GM18907 (cell line): ENCODE data around the gene ZC3H8.

Source experiments
- ATAC-seq: cut with Tn5 transposase; IDR thresholded peaks from one replicate; pipeline ENCODE4 v1.9.1; 2021; ENCODE audit warnings: mild to moderate bottlenecking, moderate library complexity; ENCODE audit not compliant: unreplicated experiment

Gene ZC3H8

DNA sequence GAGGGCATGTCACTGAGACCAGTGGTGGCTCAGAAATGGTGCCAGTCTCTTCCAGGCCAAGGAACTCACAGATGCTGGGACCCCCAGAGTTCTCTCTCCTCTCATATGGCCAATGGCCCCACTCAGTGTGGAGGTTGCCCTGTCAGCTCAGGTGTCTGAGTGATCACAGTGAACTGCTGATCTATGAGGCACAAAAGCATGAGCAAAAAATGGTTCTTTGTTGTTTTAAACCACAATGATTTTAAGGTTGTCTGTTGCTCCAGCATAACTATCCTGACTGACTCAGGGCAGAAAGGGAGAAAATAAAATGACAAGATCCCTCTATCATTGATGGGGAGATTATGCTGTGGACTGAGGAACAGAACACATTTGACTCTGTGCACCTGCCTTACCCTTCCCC, 58.9 kb downstream of the ZC3H8 start:
- ATAC-seq: no peak

DNA sequence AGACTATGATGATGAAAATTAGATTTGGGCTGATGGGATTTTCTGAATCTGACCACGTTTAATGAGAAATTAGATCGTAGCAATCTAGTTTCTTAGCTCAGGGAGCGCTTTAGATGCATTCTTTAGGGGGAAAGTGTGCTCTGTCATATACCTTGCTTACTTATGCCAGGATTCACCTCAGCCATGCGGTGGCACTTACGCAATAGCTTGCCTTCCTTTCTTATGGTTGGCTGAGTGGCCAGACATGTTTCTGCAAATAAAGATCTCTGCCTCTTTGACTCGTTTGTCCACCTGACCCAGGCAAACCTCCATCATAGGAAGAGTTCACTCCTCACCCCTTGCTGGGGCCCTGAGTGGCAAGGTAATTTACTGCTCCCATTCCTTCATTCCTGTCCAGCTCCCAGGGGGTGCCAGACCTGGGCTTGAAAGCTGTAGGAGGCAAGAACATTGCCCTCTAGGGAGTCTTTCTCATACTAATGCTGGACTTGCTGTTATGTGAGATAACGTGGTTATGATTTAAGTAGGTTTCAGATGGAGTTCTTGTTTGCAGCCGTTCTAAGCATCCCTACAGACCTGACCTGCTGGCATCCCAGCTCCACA, 59.6 kb downstream of the ZC3H8 start:
- no peak for ATAC-seq

DNA sequence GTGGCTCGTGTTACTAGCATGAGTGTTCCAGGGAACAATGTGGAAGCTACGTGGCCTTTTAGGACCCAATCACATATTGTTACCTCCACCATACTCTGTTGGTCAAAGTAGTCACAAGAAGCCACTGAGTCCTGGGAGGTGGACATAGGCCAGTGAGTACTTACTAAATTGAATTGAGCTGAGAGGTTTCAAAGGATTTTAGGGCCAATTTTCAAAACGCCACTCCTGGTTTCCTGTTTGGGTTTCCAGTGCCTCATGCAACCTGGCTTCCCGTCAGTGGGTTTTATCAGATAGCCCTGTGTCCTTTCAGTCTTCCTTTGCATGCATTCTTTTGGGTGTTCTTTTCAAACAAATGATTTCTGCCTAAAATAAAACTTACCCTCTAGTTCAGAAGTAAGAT, 60.4 kb downstream of the ZC3H8 start:
- no peak for ATAC-seq

DNA sequence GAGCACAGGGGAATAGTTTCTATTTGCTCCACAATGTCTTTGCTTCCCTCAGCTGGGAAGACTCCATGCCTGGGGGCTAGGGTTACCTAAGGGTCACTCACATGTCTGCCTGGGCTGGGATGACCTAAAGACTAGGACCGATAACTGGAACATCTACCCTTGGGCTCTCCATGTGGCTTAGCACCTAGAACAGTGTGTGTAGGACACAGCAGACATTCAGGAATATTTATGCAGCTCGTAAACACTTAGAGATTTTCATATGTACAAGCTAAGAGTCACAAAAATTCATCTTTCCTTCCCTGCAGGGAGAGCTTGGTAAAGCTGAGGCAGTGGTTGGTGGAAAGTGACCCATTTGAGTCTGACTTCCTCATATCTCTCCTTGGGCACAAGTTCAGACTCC, 60.8 kb downstream of the ZC3H8 start:
- ATAC-seq: no peak

DNA sequence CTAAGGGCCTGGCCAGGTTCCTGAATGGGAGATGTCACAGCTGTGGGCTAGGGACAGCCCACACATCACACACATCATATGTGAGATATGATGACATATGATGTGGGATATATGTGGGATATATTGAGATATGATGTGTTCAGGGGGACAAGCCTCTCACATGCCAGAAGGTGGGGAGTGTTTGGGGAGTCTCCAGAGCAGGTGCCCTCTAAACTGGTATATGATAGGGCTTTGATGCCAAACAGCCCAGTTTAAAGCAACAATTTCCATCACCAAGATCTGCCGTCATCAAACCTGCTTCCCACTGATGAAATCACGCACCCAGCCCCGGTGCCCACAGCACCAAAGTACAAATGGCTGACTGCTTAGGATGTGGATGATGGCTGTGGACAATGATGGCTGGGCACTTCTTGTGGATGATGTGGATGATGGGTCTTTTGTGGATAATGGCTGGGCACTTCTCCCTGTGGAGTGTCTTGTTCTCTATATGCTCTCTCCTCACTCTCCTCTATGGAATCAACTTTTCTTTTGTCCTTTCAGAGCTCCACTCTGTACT, 65.8 kb downstream of the ZC3H8 start:
- ATAC-seq: no peak

DNA sequence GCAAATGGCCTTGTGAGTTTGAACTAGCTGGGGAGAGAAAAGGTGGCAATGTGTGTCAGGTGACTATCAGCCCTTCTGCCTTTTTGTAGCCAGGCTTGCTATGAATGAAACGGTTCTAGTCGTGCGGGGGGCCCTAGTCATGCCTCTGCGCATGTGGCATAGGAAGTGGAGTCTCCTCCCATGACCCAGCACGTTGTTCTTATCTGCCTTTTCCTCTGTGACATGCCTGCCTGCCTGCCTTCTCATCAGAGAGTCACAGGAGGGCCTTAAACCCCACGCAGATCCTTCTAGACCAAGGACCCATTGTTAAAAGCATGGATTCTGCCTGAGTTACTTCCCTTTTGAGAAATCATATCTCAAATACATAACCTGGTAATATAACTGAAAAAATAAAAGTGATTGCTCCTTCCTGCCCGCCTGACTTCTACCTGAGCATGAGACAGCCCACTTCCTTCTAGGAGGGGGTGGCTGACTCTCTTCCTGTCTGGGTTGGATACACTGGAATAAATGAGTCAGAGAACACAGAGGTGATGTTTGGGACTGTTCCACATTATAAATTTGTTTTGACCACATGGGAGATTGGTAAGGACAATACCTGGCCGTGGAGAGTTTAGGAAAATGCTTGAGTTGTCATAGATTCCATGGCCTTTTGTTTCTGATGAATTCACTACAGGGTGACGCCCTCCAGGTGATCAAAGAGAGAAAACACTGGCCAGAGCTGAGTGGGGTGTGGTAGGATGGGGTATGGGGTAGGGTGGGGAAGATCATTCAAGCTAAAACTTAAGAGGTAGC, 66.8 kb downstream of the ZC3H8 start:
- no peak for ATAC-seq

DNA sequence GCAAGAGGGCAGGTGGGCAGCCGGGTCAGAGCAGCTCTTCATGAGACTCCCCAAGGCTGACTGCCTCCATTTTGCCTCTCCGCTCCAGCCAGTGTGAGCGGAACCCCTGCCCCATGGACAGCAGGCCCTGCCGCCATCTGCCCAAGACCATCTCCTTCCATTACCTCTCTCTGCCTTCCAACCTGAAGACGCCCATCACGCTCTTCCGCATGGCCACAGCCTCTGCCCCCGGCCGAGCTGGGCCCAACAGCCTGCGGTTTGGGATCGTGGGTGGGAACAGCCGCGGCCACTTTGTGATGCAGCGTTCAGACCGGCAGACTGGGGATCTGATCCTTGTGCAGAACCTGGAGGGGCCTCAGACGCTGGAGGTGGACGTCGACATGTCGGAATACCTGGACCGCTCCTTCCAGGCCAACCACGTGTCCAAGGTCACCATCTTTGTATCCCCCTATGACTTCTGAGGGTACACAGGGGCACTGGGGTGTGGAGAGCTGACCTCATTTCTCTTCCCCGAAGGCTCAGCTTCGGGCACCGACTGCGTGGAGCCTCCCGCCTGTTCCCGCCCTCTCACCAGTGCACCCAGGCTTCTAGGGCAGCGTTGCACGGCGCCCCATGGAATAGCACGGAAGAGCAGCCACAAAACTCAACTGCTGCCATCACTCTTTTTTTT, 67.7 kb downstream of the ZC3H8 start:
- no peak for ATAC-seq

DNA sequence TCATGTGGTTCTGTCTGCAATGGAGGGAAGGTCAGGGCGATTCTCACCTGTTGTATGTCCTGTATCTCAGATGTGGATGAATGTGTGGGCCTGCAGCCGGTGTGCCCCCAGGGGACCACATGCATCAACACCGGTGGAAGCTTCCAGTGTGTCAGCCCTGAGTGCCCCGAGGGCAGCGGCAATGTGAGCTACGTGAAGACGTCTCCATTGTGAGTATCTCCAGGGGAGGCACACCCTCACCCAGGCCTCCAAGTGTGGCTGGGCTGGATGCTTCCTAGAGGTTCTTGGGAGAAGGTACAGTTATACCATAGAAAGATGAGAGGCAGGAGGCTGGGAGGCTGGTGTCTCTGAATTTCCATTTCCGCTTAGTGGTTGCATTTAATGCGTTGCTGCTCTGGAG, 69.7 kb downstream of the ZC3H8 start:
- ATAC-seq: no peak

DNA sequence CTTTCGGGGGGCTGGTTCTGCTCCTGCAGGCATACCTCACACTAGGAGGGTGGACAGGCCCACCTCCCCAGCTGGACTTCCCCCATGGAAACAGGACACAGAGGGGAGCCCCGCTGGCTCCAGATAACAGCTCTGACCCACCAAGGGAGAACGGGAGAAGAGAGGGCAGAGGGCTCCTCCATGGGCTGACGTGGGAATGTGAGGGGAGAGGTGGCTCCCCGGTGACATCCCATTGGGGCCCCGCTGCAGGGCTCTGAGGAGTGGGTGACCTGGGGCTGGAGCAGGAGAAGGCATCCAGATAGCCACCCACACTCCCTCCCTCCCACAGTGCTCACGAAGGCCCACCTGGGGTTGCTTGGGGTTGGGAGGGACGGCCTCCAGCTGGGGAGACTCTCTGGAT, 70.7 kb downstream of the ZC3H8 start:
- ATAC-seq: no peak

DNA sequence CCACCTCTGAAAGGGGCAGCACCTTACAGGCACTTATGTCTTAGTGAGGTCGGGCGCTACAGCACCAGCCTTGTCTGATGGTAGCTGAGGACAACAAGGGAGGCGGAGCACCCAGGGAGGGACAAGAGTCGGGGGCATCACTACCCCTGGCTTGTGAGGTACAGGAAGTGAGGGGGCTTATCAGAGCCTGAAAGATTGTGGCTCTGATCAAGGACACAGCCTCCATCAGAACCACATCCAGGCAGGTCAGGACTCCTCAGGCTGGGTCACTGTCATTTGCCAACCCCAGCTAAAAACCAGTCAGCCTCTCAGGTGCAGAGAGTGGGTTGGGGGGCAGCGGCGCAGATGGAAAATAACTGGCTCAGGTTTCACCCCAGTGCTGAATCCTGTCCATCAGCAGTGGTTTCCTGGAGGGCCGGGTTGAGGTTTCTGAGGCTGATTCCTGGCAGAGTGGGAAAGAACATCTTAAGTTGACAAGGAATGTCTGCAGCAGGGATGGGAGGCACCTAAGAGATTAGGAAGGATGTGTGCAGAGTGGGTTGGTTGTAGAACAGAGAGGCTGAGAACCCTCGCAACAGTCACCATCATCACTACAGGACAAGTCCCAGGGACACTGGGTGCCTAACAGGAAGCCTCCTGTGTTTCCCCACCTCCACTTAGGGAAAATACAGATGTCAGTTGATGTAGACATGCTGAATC, 71.4 kb downstream of the ZC3H8 start:
- no peak for ATAC-seq

DNA sequence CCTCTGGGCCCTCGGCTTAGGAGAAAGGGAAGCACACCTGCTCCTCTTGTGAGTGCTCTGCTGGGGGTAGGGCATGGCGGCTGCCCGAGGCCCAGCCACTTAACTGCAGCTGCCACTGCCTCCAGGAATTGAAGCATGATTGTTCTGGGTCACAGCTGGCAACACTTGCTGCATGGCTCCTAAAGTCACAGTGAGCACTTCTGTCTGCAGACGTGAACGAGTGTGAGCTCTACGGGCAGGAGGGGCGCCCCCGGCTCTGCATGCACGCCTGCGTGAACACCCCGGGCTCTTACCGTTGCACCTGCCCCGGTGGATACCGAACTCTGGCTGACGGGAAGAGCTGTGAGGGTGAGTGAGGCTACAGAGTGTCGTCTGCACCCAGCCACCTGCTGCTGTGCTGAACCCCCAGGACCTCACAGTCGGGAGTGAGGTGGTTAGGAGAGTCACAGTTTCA, 72.2 kb downstream of the ZC3H8 start:
- no peak for ATAC-seq

DNA sequence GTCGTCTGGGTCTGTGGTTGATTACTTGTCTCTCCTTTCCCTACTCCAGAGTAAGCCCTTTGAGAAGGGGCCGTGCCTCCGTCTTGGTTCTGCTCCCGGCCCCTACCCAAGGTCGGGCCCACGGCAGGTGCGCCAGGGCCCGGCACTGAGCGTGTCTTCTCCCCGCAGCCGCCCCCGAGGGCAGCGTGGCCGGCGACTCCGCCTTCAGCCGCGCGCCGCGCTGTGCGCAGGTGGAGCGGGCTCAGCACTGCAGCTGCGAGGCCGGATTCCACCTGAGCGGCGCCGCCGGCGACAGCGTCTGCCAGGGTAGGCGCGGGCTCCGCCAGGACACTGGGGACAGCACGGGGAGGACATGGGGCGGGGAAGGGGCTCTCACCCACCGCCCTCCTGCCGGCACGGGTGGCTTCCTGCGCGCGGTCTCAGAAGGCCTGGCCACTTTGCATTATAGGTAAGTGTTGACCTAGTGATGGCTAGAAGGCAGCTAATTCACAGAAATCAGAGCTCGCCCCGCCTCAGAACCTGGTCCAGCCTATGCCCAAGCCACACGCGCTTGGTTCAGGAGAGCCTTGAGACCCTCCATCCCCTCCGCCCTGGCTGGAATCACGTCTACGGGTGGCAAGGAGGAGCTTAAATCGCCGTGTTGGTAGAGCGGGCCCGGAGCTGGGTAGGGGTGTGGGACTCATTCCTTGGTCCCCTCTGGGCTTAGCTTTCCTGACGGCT, 73.1 kb downstream of the ZC3H8 start:
- ATAC-seq: no peak

DNA sequence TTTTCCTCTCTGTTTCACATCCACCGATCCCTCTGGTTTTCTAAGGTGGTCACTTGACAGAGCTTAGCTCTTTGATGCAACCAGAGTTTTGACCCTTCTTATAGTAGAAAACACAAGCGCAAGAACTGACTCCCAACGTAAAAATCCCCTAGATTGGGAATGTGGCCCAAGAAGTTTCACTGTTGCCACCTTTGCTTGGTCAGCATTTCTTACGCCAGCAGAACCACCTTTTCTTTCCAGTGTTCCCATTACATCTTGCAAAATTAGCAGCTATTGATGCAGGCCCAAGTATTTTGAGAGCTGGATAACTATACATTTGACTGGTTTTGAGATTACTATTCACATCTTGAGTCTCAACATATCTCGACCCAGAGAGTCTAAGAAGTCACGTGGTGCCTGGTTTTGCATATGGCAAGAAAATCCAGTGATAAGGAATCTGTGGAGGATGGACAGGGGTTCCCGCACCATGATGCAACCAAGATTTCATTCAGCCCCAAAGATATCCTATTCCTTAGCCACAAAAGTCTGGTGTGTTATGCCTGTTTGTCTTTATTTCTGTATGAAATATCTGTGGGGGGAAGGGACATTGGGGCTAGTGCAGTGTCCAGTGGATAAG, 78.8 kb downstream of the ZC3H8 start:
- no peak for ATAC-seq

DNA sequence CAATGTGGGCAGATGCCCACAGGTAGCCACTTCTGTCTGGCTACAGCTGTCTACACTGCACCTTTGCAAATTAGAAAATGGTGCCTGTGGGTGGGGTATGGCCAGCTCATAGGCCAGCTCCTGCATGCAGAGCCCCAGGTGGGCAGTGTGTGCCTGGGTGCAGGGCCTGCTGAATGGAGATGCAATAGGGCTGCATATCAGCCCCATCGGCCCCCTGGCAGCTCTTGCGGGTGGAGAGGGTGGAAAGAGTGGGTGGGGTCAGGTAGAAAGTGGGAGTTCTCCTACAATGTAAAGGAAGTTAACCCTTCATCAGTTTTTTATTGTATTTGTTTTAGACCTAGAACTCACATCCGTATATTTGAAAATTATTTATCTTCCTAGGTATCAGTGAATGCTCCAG, 79.5 kb downstream of the ZC3H8 start:
- ATAC-seq: no peak

DNA sequence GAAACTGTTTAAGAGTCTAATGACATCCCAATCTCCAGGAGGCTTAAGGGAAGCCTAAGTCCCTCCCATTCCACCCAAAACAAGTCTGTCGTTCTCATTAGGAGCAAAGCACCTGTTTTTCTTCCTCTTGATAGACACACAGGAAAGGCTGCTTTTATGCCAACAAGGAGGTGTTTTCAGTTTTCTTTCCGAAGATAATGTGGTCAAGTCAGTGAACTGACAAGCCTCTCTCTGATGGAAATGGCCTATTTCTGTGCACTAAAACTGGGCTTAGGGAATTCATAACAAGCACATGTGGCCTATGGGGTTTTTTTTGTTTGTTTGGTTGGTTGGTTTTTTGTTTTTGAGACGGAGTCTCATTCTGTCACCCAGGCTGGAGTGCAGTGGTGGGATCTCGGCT, 80.5 kb downstream of the ZC3H8 start:
- no peak for ATAC-seq

DNA sequence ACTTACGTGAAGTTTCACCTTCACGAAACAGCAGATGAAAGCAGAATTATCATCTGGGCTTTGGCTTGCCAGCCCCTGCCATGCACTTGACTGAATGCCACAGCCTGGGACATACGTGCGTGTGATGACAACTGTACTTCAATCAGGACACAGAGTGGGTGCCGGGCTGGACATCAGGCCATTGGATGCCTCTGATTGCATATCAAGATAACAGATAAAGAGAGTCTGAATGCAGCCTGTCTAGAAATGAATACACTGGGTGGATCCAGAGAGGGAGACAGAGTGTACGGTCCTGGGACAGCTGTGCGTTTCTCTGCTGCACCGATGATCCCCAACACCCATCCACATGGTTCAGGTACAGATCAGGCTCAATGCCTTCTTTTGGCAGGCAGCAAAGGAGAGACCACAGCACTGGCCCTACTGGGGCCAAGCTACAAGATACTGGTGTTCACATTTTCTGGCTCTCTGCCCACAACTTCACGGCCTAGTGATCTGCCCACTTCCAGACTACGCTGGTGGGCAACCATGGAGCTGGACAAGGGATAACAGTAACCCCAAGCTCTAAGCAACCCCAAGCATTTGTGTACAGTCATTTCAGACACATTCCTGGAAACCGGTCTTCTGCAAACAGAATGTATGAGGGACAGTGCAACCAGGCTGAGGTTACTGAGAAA, 81.1 kb downstream of the ZC3H8 start:
- no peak for ATAC-seq

DNA sequence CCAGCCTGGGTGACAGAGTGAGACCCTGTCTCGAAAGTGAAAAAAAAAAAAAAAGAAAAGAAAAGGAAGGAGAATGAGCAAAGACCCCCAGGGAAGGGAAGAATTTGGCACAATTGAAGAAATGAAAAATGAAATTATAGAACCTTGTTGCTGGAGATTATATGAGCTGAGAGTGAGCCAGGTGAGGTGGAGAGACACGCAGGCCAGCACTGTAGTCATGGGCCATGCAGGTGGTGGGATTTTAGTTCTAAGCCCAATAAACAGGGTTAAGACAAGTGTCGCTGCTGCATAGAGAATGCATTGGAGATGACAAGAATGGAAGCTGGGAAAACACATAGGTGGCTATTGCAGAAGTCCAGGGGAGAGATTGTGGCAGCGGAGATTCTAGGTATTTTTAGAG, 84.3 kb downstream of the ZC3H8 start:
- no peak for ATAC-seq

DNA sequence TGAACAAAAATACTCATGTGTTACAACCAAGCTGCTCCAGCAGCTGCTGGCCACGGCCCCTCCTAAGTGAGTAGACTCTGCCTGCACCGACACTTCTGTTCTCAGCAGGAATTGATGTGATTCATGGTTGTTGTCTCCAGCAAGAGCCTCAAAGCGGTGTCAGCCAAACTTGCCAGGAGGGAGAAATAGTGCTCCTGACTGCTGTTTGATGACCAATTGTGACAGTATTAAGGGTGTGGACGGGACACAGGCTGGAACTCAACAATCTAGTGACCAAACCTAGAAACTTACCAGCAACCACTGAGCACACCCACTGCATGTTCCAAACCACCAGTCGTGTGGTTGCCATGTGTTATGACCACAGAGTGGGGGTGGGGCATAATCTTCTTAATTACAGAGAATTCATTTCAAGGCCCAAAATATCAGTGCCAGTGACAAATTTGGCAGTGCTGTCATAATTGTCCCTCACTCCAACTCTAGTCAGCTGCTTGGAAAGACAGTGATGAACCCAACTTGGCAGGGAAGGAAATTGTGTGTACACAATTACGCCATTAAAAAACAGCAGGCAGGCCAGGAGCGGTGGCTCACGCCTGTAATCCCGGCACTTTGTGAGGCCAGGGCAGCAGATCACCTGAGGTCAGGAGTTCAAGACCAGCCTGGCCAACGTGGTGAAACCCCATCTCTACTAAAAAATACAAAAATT, 86.3 kb downstream of the ZC3H8 start:
- ATAC-seq: no peak
